Measurements from ENCODE around the gene KCTD2. TPM values are rescaled to one million over a fixed set of nuclear protein-coding genes. Genes with fewer than 3 reads are reported as not detected.

The KCTD2 gene
- total and polyA plus RNA-seq, 2 of the 13 experiments (the other 11 are each of a cell fraction or from before 2014, with no cell fraction given): 28.3 to 32.6 TPM

GRCh38 chr17:75034236-75034908 is 12.7 kb upstream of the KCTD2 start (continued):
- no peak; the same call in none of the 2 replicates for TF ChIP-seq ZFP91 (CRISPR knock-in tag; IDR thresholded peaks at IDR 0.05; ENCODE audit: borderline replicate concordance)
- peak; percentile 95 for TF ChIP-seq TARDBP (CRISPR knock-in tag; IDR thresholded peaks at IDR 0.05)
- TF ChIP-seq THAP8 (CRISPR knock-in tag; IDR thresholded peaks at IDR 0.05; ENCODE audit: borderline replicate concordance): 0 out of 2 replicates have a peak, but pooled peaks have one; percentile 37
- TF ChIP-seq XBP1 (CRISPR knock-in tag; IDR thresholded peaks at IDR 0.05): peak; percentile 43; the same call in 1 of the 2 replicates
- peak; percentile 54 for TF ChIP-seq ARID5B (CRISPR knock-in tag; IDR thresholded peaks at IDR 0.05)
- no peak for TF ChIP-seq HOXA7 (CRISPR knock-in tag; IDR thresholded peaks at IDR 0.05)
- TF ChIP-seq BCL6 (CRISPR knock-in tag; IDR thresholded peaks at IDR 0.05): no peak; the same call in 1 of the 2 replicates
- TF ChIP-seq ZKSCAN5 (CRISPR knock-in tag; IDR thresholded peaks at IDR 0.05): peak; percentile 72
- TF ChIP-seq SIX4 (CRISPR knock-in tag; IDR thresholded peaks at IDR 0.05): 0 out of 2 replicates have a peak, but pooled peaks have one; percentile 35
- TF ChIP-seq MAFG (CRISPR knock-in tag; IDR thresholded peaks at IDR 0.05): no peak
- peak; percentile 84 for TF ChIP-seq BRD4 (CRISPR knock-in tag; IDR thresholded peaks at IDR 0.05)
- TF ChIP-seq ZNF547 (CRISPR knock-in tag; IDR thresholded peaks at IDR 0.05): no peak; the same call in none of the 2 replicates
- peak; percentile 92 for TF ChIP-seq ZNF629 (CRISPR knock-in tag; conservative IDR thresholded peaks at IDR 0.05)
- TF ChIP-seq KLF11 (CRISPR knock-in tag; IDR thresholded peaks at IDR 0.05): no peak; the same call in 1 of the 2 replicates
- no peak; the same call in 1 of the 2 replicates for TF ChIP-seq PRDM10 (CRISPR knock-in tag; IDR thresholded peaks at IDR 0.05; ENCODE audit: low read depth)
- no peak for TF ChIP-seq ZNF382 (CRISPR knock-in tag; IDR thresholded peaks at IDR 0.05; ENCODE audit: borderline replicate concordance)
- TF ChIP-seq ZBTB7B (CRISPR knock-in tag; IDR thresholded peaks at IDR 0.05): peak; percentile 92
- no peak; the same call in none of the 2 replicates for TF ChIP-seq CAMTA2 (CRISPR knock-in tag; IDR thresholded peaks at IDR 0.05; ENCODE audit: borderline replicate concordance)
- TF ChIP-seq KAT7 (CRISPR knock-in tag; IDR thresholded peaks at IDR 0.05; ENCODE audit: borderline replicate concordance): no peak

All from HepG2 (cell line).